A549 (cell line): ENCODE data around the gene PLPPR1. TPM values are rescaled to one million over a fixed set of nuclear protein-coding genes. Genes with fewer than 3 reads are reported as not detected.

Experiments
- ATAC-seq, 2 experiments: fragments of 200-7000 bp in 1 of 2; fragments of >200 bp in 1 of 2; cut with Nextera tagmentation in 1 of 2; cut with Tn5 transposase in 1 of 2; 3 replicates each; pipeline versions ENCODE4 v1.8.0 to v1.9.1; 2018 to 2020; ENCODE audit warnings: mild to moderate bottlenecking in 1 of 2, moderate library complexity in 1 of 2
- CTCF ChIA-PET: fragments of 300-600 bp; sonication (Branson Sonifier 250); formaldehyde crosslinking; extraction: SDS; loops from one replicate; lab custom pipeline; 2021; ENCODE audit warnings: antibody characterized with exemption, inconsistent platforms; lab: Yijun Ruan, JAX
- POLR2A ChIA-PET: fragments of 350-600 bp; formaldehyde crosslinking; extraction: SDS; loops from one replicate; lab custom pipeline; 2021; ENCODE audit warnings: antibody characterized with exemption, inconsistent platforms; lab: Yijun Ruan, JAX
- DNase-seq, 2 experiments: peaks; one replicate each; pipeline versions ENCODE4 v3.0.0 to v3.0.0-alpha.2; 2011 to 2016; ENCODE audit warnings: low read depth in 1 of 2, low spot score in 1 of 2
- FAIRE-seq: peaks from 2 replicates; lab custom pipeline; 2011; peaks lifted over from hg19 to GRCh38; lab: Jason Lieb, UNC
- H3K27ac ChIP-seq, 2 experiments: fragments of >200 bp; sonication (Bioruptor Twin); formaldehyde crosslinking; 3 replicates each; pipeline ENCODE4 v1.5.1; 2016 to 2017
- H3K4me1 ChIP-seq: fragments of >200 bp; sonication (Bioruptor Twin); formaldehyde crosslinking; 3 replicates; pipeline ENCODE4 v1.6.1; 2016
- H3K4me2 ChIP-seq: fragments of >200 bp; sonication (Bioruptor Twin); formaldehyde crosslinking; 3 replicates; pipeline ENCODE4 v1.6.1; 2016
- H3K4me3 ChIP-seq: fragments of >200 bp; sonication (Bioruptor Twin); formaldehyde crosslinking; 3 replicates; pipeline ENCODE4 v1.5.1; 2016
- H3K9me3 ChIP-seq: fragments of >200 bp; sonication (Bioruptor Twin); formaldehyde crosslinking; 3 replicates; pipeline ENCODE4 v1.6.1; 2016
- BHLHE40 ChIP-seq: IDR thresholded peaks from 2 replicates; pipeline ENCODE4 v1.6.1; 2012; ENCODE audit warnings: low read depth, low read length, inconsistent platforms
- CBX2 ChIP-seq: fragments of 200-600 bp; sonication (generic); IDR thresholded peaks from 2 replicates; pipeline ENCODE4 v1.6.1; 2016; ENCODE audit warnings: low read depth, mild to moderate bottlenecking, borderline replicate concordance
- CHD2 ChIP-seq: fragments of 150-350 bp; IDR thresholded peaks from 2 replicates; pipeline ENCODE4 v1.6.1; 2014; ENCODE audit warnings: low read length; ENCODE audit not compliant: partially characterized antibody
- CHD4 ChIP-seq: fragments of 200-600 bp; sonication (generic); IDR thresholded peaks from 2 replicates; pipeline ENCODE4 v1.6.1; 2016; ENCODE audit warnings: antibody characterized with exemption, mild to moderate bottlenecking, borderline replicate concordance
- EP300 ChIP-seq, 2 experiments: fragments of >200 bp; sonication (Bioruptor Twin); formaldehyde crosslinking; IDR thresholded peaks; 2 replicates in 1 of 2; 3 replicates in 1 of 2; pipeline ENCODE4 v1.6.1; 2016 to 2017
- GATA3 ChIP-seq: IDR thresholded peaks from 2 replicates; pipeline ENCODE4 v1.6.1; 2012; ENCODE audit warnings: borderline replicate concordance
- HOXB5 ChIP-seq: fragments of 250-450 bp; sonication (Bioruptor Pico); IDR thresholded peaks from 2 replicates; pipeline ENCODE4 v1.5.0; 2020; ENCODE audit warnings: mild to moderate bottlenecking, moderate library complexity
- MYC ChIP-seq: IDR thresholded peaks from 2 replicates; pipeline ENCODE4 v1.6.1; 2012; ENCODE audit warnings: mild to moderate bottlenecking, inconsistent platforms, low read length, improper control_type of control experiment, borderline replicate concordance
- PHF8 ChIP-seq: fragments of 200-600 bp; sonication (generic); IDR thresholded peaks from 2 replicates; pipeline ENCODE4 v1.6.1; 2016; ENCODE audit warnings: low read depth, mild to moderate bottlenecking, antibody characterized with exemption, moderate library complexity, borderline replicate concordance
- POLR2AphosphoS2 ChIP-seq: conservative IDR thresholded peaks from 2 replicates; pipeline ENCODE4 v1.6.1; 2012; ENCODE audit warnings: low read length, improper control_type of control experiment, inconsistent platforms
- SMC3 ChIP-seq: fragments of >200 bp; sonication (Bioruptor Twin); formaldehyde crosslinking; IDR thresholded peaks from 3 replicates; pipeline ENCODE4 v1.6.1; 2018; ENCODE audit warnings: inconsistent platforms
- SREBF2 ChIP-seq: fragments of 450-650 bp; IDR thresholded peaks from 2 replicates; pipeline ENCODE4 v1.6.1; 2014; ENCODE audit warnings: mild to moderate bottlenecking, moderate library complexity
- WGBS: methylation state at CpG from one replicate; pipeline ENCODE4 v1.1.6; 2017; ENCODE audit errors: missing lambda C conversion rate; 5-methylcytosine and 5-hydroxymethylcytosine counted together
- polyA plus RNA-seq, 4 experiments: library from polyadenylated mRNA; depleted of rRNA in 3 of 4; stranded (reverse); fragments of >200 nt; fragmentation: RNase III in 1 of 4; extraction: RNeasy Plus Mini Kit Qiagen cat#74134 plus additional on column Dnase treatment in 1 of 4; gene quantifications; 2 replicates in 3 of 4; 3 replicates in 1 of 4; pipeline ENCODE4 v1.2.3, GENCODE V29; 2011 to 2017
- TF ChIP-seq, protein P1 (sequence below): fragments of >200 bp; sonication (Bioruptor Twin); formaldehyde crosslinking; IDR thresholded peaks from 3 replicates; pipeline ENCODE4 v1.5.1; 2016
- TF ChIP-seq, protein P2 (sequence below): fragments of 200-600 bp; sonication (generic); IDR thresholded peaks from 2 replicates; pipeline ENCODE4 v1.6.1; 2016; ENCODE audit warnings: antibody characterized with exemption, mild to moderate bottlenecking, moderate library complexity
- TF ChIP-seq, protein P3 (sequence below): fragments of 450-650 bp; IDR thresholded peaks from 2 replicates; pipeline ENCODE4 v1.6.1; 2014; ENCODE audit warnings: antibody characterized with exemption
- TF ChIP-seq, protein P4 (sequence below): fragments of >200 bp; sonication (Bioruptor Twin); formaldehyde crosslinking; IDR thresholded peaks from 2 replicates; pipeline ENCODE4 v1.6.1; 2016
- TF ChIP-seq, protein P5 (sequence below): fragments of 150-350 bp; IDR thresholded peaks from 2 replicates; pipeline ENCODE4 v1.6.1; 2014; ENCODE audit warnings: low read depth, mild to moderate bottlenecking, low read length

Gene PLPPR1
- polyA plus RNA-seq, 2 of the 4 experiments (the other 2 are of a cell fraction), result 0.06 to 1.2 TPM

DNA sequence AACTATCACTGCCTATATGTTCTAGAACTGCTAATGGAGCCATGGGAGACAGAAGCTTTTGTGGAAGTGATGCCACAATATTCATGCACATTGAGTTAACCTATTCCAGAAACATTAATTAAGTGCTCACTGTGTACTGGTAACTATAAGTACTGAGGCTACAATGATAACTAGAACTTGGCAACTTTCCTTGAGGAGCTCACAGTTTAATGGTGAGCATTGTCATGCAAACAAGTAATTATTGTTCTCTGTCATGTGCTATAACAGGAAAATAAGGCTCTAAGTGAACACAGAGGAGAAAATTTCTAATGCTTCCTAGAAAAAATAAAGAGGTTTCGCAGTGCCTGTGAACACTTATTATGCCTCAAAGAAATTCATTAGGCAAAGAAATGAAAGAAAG lies 214.1 kb downstream of the PLPPR1 start:
- POLR2A ChIA-PET, result no interaction called here
- H3K9me3 ChIP-seq, result no peaks in the 10 kb centered on the region
- TF ChIP-seq CHD4 (no peak), POLR2AphosphoS2 (no peak), SREBF2 (no peak), BHLHE40 (no peak), MYC (no peak), CBX2 (no peak), CHD2 (no peak), EP300 (IDR thresholded peaks at IDR 0.05) (no peak), PHF8 (no peak), HOXB5 (CRISPR knock-in tag) (no peak), SMC3 (no peak), GATA3 (no peak)
- TF ChIP-seq, protein P1, sequence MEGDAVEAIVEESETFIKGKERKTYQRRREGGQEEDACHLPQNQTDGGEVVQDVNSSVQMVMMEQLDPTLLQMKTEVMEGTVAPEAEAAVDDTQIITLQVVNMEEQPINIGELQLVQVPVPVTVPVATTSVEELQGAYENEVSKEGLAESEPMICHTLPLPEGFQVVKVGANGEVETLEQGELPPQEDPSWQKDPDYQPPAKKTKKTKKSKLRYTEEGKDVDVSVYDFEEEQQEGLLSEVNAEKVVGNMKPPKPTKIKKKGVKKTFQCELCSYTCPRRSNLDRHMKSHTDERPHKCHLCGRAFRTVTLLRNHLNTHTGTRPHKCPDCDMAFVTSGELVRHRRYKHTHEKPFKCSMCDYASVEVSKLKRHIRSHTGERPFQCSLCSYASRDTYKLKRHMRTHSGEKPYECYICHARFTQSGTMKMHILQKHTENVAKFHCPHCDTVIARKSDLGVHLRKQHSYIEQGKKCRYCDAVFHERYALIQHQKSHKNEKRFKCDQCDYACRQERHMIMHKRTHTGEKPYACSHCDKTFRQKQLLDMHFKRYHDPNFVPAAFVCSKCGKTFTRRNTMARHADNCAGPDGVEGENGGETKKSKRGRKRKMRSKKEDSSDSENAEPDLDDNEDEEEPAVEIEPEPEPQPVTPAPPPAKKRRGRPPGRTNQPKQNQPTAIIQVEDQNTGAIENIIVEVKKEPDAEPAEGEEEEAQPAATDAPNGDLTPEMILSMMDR, result no peak
- TF ChIP-seq, protein P2, sequence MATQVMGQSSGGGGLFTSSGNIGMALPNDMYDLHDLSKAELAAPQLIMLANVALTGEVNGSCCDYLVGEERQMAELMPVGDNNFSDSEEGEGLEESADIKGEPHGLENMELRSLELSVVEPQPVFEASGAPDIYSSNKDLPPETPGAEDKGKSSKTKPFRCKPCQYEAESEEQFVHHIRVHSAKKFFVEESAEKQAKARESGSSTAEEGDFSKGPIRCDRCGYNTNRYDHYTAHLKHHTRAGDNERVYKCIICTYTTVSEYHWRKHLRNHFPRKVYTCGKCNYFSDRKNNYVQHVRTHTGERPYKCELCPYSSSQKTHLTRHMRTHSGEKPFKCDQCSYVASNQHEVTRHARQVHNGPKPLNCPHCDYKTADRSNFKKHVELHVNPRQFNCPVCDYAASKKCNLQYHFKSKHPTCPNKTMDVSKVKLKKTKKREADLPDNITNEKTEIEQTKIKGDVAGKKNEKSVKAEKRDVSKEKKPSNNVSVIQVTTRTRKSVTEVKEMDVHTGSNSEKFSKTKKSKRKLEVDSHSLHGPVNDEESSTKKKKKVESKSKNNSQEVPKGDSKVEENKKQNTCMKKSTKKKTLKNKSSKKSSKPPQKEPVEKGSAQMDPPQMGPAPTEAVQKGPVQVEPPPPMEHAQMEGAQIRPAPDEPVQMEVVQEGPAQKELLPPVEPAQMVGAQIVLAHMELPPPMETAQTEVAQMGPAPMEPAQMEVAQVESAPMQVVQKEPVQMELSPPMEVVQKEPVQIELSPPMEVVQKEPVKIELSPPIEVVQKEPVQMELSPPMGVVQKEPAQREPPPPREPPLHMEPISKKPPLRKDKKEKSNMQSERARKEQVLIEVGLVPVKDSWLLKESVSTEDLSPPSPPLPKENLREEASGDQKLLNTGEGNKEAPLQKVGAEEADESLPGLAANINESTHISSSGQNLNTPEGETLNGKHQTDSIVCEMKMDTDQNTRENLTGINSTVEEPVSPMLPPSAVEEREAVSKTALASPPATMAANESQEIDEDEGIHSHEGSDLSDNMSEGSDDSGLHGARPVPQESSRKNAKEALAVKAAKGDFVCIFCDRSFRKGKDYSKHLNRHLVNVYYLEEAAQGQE, result no peak
- TF ChIP-seq, protein P3, sequence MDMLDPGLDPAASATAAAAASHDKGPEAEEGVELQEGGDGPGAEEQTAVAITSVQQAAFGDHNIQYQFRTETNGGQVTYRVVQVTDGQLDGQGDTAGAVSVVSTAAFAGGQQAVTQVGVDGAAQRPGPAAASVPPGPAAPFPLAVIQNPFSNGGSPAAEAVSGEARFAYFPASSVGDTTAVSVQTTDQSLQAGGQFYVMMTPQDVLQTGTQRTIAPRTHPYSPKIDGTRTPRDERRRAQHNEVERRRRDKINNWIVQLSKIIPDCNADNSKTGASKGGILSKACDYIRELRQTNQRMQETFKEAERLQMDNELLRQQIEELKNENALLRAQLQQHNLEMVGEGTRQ, result no peak
- 77% methylated on average over 1 of the region's 1 CpG for WGBS
- no peak overlapping the region for H3K4me3 ChIP-seq
- H3K27ac ChIP-seq, result no peak overlapping the region
- no peaks in the 10 kb centered on the region for H3K4me1 ChIP-seq
- FAIRE-seq (no peak), DNase-seq (no peak), ATAC-seq (no peak)
- H3K4me2 ChIP-seq, result no peak overlapping the region
- CTCF ChIA-PET, result no interaction called here

DNA sequence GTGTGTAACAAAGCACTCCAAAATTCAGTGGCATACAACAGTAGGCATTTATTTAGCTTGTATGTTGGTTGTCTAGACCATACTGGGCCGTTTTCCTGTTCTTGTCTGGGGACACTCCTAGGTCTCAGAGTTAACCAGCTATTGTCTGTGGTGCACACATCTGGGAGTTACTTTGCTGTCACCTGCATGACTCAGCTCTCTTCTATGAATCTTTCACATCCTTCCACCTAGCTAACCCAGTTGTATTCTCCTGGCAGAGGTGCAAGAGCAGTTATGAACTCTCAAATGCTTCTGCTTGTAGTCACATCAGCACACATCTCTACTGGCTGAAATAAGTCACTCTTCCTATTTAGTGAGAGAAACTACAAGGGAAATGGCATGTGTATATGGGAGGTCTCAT lies 218.2 kb downstream of the PLPPR1 start:
- ATAC-seq, result no peak

More for the DNA sequence above, 218.2 kb downstream of the PLPPR1 start:
- FAIRE-seq, result no peak
- WGBS, result 0% methylated on average over 1 of the region's 1 CpG
- H3K4me2 ChIP-seq, result no peak overlapping the region
- H3K27ac ChIP-seq, result no peak overlapping the region
- CTCF ChIA-PET, result interaction anchor here (0.9 to 1.9 kb wide), 4 partner anchors 11 to 645 kb away, joined by 3 to 4 read pairs (median 3); no protein-coding TSS in a partner anchor
- no peak for DNase-seq
- H3K9me3 ChIP-seq, result no peaks in the 10 kb centered on the region
- H3K4me1 ChIP-seq, result no peaks in the 10 kb centered on the region
- no peak overlapping the region for H3K4me3 ChIP-seq
- TF ChIP-seq, protein P4, sequence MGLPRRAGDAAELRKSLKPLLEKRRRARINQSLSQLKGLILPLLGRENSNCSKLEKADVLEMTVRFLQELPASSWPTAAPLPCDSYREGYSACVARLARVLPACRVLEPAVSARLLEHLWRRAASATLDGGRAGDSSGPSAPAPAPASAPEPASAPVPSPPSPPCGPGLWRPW, result no peak
- TF ChIP-seq, protein P5, sequence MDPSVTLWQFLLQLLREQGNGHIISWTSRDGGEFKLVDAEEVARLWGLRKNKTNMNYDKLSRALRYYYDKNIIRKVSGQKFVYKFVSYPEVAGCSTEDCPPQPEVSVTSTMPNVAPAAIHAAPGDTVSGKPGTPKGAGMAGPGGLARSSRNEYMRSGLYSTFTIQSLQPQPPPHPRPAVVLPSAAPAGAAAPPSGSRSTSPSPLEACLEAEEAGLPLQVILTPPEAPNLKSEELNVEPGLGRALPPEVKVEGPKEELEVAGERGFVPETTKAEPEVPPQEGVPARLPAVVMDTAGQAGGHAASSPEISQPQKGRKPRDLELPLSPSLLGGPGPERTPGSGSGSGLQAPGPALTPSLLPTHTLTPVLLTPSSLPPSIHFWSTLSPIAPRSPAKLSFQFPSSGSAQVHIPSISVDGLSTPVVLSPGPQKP, result no peak
- TF ChIP-seq, all 56 proteins: peak for 0
- POLR2A ChIA-PET, result no interaction called here
